Measurements from ENCODE around the gene ANO3. TPM values are rescaled to one million over a fixed set of nuclear protein-coding genes. Genes with fewer than 3 reads are reported as not detected.

ANO3 gene
- total RNA-seq, 2 donors from 2014 or later, result not detected

DNA sequence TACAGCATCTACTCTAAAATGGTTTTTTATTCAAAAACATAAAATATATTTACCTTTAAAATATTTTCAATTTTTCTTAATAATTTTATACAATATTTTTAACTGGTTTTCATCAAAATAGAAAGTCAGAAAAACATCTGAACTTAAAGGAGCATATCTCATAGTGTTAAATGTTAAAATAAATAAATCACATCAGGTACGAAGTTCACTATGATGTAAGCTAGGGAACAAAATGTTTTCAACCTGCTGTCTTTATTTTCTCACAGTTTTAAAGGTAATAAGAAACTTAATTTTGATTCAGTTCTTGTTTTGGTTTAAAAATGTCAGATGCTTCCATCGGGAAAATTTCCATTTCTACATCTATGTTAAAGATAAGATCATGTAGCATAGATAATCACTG, 142.5 kb downstream of the ANO3 start:
- Mint-ChIP-seq H3K27me3 (no peaks in the 10 kb centered on the region), H3K4me1 (no peaks in the 10 kb centered on the region), H3K36me3 (ENCODE audit: low read depth) (no peaks in the 10 kb centered on the region), H3K4me3 (no peak overlapping the region), H3K27ac (no peak overlapping the region)
- ATAC-seq (no peak), DNase-seq (no peak)
- H3K9me3 ChIP-seq (ENCODE audit: control insufficient read depth, low read length, poor library complexity, severe bottlenecking), result peaks cover 2% of the 10 kb centered on the region

DNA sequence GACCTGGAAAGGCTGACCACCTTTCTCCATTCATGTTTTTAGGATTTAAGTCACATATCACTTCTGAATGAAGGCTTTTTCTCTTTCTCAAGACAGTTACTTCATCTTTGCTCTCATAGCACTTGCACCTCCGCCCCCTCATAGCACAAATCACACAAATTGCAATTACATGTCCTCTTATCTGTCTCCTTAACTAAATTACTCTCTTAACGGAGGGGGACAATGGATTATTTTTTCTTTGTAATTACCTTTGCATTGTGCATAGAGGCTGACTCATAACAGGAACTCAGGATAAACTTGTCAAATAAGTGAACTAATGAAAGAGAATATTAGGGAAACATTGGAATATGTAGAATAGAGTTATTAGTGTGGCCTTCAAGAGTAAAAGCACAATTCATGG, 145.5 kb downstream of the ANO3 start:
- no peaks in the 10 kb centered on the region for H3K4me1 Mint-ChIP-seq
- DNase-seq (no peak), ATAC-seq (no peak)
- H3K9me3 ChIP-seq (ENCODE audit: control insufficient read depth, low read length, poor library complexity, severe bottlenecking), result peaks cover 2% of the 10 kb centered on the region
- no peaks in the 10 kb centered on the region for H3K27me3 Mint-ChIP-seq
- H3K4me3 Mint-ChIP-seq, result no peak overlapping the region
- H3K36me3 Mint-ChIP-seq (ENCODE audit: low read depth), result no peaks in the 10 kb centered on the region
- H3K27ac Mint-ChIP-seq, result no peak overlapping the region

DNA sequence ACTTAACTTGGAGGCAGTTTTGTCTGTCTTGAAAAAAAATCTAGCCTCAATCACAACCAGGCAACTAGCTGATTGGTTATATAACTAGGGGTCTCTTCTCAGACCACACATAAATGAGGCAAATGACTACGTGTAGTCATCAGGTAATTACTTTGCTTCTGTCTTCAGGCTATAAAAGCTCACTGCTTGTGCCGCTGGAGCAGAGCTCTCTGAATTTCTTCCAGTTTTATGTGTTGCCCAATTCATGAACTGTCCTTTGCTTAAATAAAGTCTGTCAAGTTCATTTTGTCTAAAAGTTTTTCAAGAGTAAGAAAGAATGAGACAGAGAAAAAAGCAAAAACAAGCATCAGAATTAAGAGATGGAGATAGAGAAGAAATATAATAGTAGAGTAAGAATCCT, 146.8 kb downstream of the ANO3 start:
- no peak for DNase-seq
- no peaks in the 10 kb centered on the region for H3K27me3 Mint-ChIP-seq
- ATAC-seq, result no peak
- H3K4me1 Mint-ChIP-seq, result no peaks in the 10 kb centered on the region
- H3K9me3 ChIP-seq (ENCODE audit: control insufficient read depth, low read length, poor library complexity, severe bottlenecking), result peaks cover 2% of the 10 kb centered on the region
- H3K36me3 Mint-ChIP-seq (ENCODE audit: low read depth), result no peaks in the 10 kb centered on the region
- H3K4me3 Mint-ChIP-seq, result no peak overlapping the region
- H3K27ac Mint-ChIP-seq, result no peak overlapping the region

DNA sequence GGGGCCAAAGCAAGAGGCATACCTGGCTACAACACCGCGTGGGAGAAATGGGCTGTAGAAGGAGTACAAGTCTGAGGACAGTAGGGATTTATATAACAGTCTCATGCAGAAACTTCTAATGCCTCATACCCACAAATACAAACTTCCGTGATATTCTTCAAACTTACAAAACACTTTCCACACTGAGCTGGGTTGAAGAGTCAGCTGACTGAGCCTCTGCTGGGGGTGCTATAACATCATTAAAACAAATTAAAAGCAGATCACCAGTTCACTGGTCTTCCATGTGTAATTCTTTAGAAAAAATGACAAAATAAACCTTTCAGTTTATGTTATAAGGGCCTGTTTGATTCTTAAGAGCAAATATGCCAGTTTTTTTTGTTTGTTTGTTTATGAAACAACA, 148.1 kb downstream of the ANO3 start:
- H3K4me3 Mint-ChIP-seq, result no peak overlapping the region
- H3K4me1 Mint-ChIP-seq, result no peaks in the 10 kb centered on the region
- H3K36me3 Mint-ChIP-seq (ENCODE audit: low read depth), result no peaks in the 10 kb centered on the region
- ATAC-seq (no peak), DNase-seq (no peak)
- no peak overlapping the region for H3K27ac Mint-ChIP-seq
- H3K27me3 Mint-ChIP-seq, result no peaks in the 10 kb centered on the region
- peaks cover 2% of the 10 kb centered on the region for H3K9me3 ChIP-seq (ENCODE audit: control insufficient read depth, low read length, poor library complexity, severe bottlenecking)

DNA sequence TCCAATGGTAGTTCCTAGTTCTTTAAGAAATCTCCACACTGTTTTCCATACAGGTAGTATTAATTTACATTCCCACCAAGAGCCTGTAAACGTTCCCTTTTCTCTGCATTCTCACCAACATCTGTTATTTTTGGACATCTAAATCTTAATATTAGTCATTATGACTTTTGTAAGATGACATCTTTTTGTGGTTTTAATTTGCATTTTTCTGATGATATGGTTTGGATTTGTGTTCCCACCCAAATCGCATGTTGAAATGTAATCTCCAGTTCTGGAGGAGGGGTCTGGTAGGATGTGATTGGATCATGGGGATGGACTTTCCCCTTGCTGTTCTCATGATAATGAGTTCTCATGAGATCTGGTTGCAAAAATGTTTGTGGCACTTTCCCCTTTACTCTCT, 151.2 kb downstream of the ANO3 start:
- no peaks in the 10 kb centered on the region for H3K9me3 ChIP-seq (ENCODE audit: control insufficient read depth, low read length, poor library complexity, severe bottlenecking)
- Mint-ChIP-seq H3K36me3 (ENCODE audit: low read depth) (no peaks in the 10 kb centered on the region), H3K27me3 (no peaks in the 10 kb centered on the region), H3K4me3 (no peak overlapping the region), H3K27ac (no peak overlapping the region), H3K4me1 (no peaks in the 10 kb centered on the region)
- DNase-seq (no peak), ATAC-seq (no peak)

DNA sequence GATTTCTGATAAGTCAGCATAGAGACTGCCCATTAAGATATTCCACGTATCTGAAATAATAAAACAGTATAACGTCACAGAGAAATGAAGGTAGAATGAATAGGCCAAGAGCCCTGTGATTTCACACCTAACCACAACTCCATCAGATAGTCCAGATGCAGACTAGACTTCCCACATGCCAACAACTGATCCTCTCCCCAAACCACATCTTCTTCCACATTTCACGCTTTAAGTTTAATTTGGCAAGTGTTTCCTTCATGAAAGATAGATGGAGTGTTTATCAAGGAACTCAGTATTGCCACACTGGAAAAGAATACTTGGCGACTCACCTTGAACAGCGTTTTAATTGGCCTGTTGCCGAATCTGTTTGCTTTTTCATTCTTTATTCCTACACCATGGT, 158.6 kb downstream of the ANO3 start:
- Mint-ChIP-seq H3K4me1 (no peaks in the 10 kb centered on the region), H3K4me3 (no peak overlapping the region), H3K36me3 (ENCODE audit: low read depth) (no peaks in the 10 kb centered on the region), H3K27ac (no peak overlapping the region), H3K27me3 (no peaks in the 10 kb centered on the region)
- no peak for DNase-seq
- ATAC-seq, result no peak
- no peaks in the 10 kb centered on the region for H3K9me3 ChIP-seq (ENCODE audit: control insufficient read depth, low read length, poor library complexity, severe bottlenecking)

DNA sequence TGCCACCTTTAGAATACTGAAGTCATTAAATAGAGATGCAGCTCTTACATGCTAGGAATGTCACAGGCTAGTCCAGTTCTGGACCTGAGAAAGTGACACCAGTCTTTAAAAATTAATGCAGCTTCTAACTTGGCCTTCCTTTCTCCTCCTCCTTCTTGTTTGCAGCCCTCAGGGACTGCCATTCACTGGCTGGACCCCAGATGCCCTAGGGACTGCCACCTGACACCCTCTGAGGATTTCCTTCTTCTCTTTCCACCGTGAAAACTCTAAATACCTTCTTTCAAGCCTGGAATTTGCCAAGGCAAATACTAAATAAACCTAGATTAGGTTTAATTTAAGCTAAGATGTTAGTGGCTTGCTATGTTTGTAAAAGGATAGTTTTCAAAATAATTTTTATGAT, 161.7 kb downstream of the ANO3 start:
- no peaks in the 10 kb centered on the region for H3K27me3 Mint-ChIP-seq
- no peaks in the 10 kb centered on the region for H3K9me3 ChIP-seq (ENCODE audit: control insufficient read depth, low read length, poor library complexity, severe bottlenecking)
- no peak for DNase-seq
- no peaks in the 10 kb centered on the region for H3K4me1 Mint-ChIP-seq
- no peak for ATAC-seq
- H3K27ac Mint-ChIP-seq, result no peak overlapping the region
- no peak overlapping the region for H3K4me3 Mint-ChIP-seq
- H3K36me3 Mint-ChIP-seq (ENCODE audit: low read depth), result no peaks in the 10 kb centered on the region

DNA sequence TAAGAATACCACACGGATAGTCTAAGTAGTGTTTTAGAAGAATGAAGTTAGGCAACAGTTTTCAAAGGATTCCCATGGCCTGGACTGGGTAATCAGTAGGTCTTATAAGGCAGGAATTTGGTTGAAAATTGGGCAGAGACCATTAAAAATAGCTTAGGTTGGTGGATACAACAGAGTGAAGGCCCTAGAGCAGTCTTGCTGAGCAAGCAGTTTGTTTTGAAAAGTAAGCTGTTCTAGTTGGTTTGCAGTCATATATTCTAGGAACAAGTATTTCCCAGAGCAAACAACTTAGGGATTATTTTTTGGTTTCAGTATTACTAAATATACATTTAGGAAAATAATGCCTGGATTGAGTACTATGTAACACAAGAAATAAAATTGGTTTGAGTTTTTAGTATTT, 175.3 kb downstream of the ANO3 start:
- no peaks in the 10 kb centered on the region for H3K36me3 Mint-ChIP-seq (ENCODE audit: low read depth)
- H3K4me3 Mint-ChIP-seq, result no peak overlapping the region
- no peaks in the 10 kb centered on the region for H3K4me1 Mint-ChIP-seq
- H3K27ac Mint-ChIP-seq, result no peak overlapping the region
- no peak for ATAC-seq
- H3K9me3 ChIP-seq (ENCODE audit: control insufficient read depth, low read length, poor library complexity, severe bottlenecking), result no peaks in the 10 kb centered on the region
- no peaks in the 10 kb centered on the region for H3K27me3 Mint-ChIP-seq
- DNase-seq, result no peak

DNA sequence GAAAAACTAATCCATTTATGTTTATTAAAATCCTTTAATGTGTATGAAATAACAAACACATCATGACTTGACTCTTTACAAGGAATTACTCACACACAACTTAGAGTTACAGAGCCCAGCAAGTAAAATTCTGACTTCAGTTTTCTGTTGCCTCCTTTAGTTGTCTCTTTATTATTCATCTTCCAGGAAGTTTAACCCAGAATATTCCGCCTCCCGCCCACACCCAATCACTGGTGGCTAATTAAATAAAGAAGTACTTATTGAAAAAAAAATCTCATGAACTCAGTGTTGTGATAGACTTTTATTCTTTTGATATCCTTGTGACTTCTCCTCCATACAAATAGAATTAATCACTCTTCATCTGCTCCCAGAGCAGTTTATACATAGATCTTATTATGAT, 178.2 kb downstream of the ANO3 start:
- Mint-ChIP-seq H3K36me3 (ENCODE audit: low read depth) (no peaks in the 10 kb centered on the region), H3K4me1 (no peaks in the 10 kb centered on the region), H3K27me3 (no peaks in the 10 kb centered on the region), H3K4me3 (no peak overlapping the region), H3K27ac (no peak overlapping the region)
- no peak for DNase-seq
- no peak for ATAC-seq
- H3K9me3 ChIP-seq (ENCODE audit: control insufficient read depth, low read length, poor library complexity, severe bottlenecking), result no peaks in the 10 kb centered on the region

DNA sequence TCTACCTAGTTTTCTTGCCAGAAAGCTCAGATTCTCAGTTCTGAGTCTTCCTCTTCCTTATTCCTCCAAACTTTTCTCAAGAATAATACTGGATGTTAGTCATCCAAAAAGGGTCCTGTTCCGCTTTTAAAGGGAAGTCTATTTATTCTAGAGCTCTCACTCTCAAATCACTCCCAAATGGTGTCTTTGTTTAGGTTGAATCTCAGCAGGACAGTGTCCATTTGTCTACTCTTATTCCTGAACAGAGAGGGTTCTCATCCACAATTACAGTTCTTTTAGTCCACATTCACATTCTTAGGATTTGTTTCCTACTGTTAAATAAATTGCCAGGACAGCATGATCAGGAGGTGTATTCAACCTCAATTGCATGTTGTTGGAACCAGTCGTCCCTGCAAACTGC, 178.8 kb downstream of the ANO3 start:
- DNase-seq (no peak), ATAC-seq (no peak)
- no peak overlapping the region for H3K4me3 Mint-ChIP-seq
- H3K27ac Mint-ChIP-seq, result no peak overlapping the region
- H3K36me3 Mint-ChIP-seq (ENCODE audit: low read depth), result no peaks in the 10 kb centered on the region
- H3K4me1 Mint-ChIP-seq, result no peaks in the 10 kb centered on the region
- H3K27me3 Mint-ChIP-seq, result no peaks in the 10 kb centered on the region
- no peaks in the 10 kb centered on the region for H3K9me3 ChIP-seq (ENCODE audit: control insufficient read depth, low read length, poor library complexity, severe bottlenecking)

DNA sequence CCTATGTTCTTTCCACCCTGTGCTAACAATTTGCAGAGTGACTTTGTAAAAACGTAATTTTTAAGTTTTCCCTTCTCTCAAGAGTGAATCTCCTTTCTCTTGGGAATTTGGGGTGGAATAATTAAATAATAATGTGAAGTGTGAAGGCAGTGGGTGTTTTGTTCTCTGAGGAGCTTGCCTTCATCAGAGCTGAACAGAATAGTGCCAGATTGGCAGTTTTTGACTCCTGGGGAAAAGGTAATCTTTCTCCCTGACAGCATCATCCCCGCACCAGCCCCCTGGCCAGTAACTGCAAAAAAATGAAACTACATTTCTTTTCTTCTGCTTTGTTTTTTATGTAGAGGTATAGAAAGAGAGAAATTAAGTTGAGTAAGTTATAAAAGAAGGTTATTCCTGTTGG, 180.3 kb downstream of the ANO3 start:
- no peak overlapping the region for H3K4me3 Mint-ChIP-seq
- no peaks in the 10 kb centered on the region for H3K36me3 Mint-ChIP-seq (ENCODE audit: low read depth)

DNA sequence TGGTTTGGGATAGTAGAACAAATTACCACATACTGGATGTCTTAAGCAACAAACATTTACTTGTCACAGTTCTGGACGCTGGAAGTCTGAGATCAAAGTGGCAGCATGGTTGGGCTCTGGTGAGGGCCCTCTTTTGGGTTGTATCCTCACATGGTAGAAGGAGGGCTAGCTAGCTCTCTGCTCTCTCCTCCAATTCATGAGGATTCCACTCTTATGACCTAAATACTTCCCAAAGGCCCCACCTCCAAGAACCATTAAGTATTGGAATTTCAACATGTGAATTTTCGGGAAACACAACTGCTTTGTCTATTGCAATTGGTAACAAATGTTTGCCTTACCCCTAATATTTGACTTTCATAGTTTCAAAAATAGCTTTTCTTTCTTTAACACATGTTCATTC, 187.5 kb downstream of the ANO3 start:
- H3K27me3 Mint-ChIP-seq, result no peaks in the 10 kb centered on the region
- H3K4me1 Mint-ChIP-seq, result no peaks in the 10 kb centered on the region
- H3K36me3 Mint-ChIP-seq (ENCODE audit: low read depth), result no peaks in the 10 kb centered on the region
- H3K27ac Mint-ChIP-seq, result no peak overlapping the region
- ATAC-seq, result no peak
- H3K4me3 Mint-ChIP-seq, result no peak overlapping the region
- no peak for DNase-seq
- no peaks in the 10 kb centered on the region for H3K9me3 ChIP-seq (ENCODE audit: control insufficient read depth, low read length, poor library complexity, severe bottlenecking)

More for the DNA sequence above, 180.3 kb downstream of the ANO3 start:
- ATAC-seq, result no peak
- no peaks in the 10 kb centered on the region for H3K9me3 ChIP-seq (ENCODE audit: control insufficient read depth, low read length, poor library complexity, severe bottlenecking)
- Mint-ChIP-seq H3K4me1 (no peaks in the 10 kb centered on the region), H3K27me3 (no peaks in the 10 kb centered on the region), H3K27ac (no peak overlapping the region)
- no peak for DNase-seq

DNA sequence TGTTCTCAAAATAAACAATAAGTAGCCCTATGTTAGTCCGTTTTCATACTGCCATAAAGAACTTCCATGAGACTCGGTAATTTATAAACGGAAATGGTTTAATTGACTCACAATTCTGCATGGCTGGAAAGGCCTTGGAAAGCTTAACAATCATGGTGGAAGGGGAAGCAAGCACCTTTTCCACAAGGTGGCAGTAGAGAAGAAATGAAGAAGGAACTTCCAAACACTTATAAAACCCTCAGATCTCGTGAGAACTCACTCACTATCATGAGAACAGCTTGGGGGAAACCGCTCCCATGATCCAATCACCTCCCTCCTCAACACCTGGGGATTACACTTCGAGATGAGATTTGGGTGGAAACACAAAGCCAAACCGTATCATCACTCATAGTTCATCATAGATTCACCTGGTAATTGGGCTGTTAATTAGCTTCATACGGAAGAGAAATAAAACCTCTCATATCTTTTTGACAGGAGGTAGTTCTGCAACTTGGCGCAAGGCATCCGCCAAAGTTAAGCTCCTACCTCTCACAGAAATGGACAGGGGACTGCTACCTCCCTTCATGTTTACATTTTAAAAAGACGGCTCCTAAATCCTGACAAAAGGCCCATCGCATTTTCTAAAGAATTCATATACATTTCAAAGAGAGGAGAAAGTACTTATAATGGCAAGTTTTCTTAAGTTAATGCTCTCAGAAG, 191.1 kb downstream of the ANO3 start:
- no peaks in the 10 kb centered on the region for H3K36me3 Mint-ChIP-seq (ENCODE audit: low read depth)
- no peaks in the 10 kb centered on the region for H3K27me3 Mint-ChIP-seq
- no peak for ATAC-seq
- no peak for DNase-seq
- no peaks in the 10 kb centered on the region for H3K9me3 ChIP-seq (ENCODE audit: control insufficient read depth, low read length, poor library complexity, severe bottlenecking)
- H3K27ac Mint-ChIP-seq, result no peak overlapping the region
- H3K4me1 Mint-ChIP-seq, result no peaks in the 10 kb centered on the region
- no peak overlapping the region for H3K4me3 Mint-ChIP-seq

DNA sequence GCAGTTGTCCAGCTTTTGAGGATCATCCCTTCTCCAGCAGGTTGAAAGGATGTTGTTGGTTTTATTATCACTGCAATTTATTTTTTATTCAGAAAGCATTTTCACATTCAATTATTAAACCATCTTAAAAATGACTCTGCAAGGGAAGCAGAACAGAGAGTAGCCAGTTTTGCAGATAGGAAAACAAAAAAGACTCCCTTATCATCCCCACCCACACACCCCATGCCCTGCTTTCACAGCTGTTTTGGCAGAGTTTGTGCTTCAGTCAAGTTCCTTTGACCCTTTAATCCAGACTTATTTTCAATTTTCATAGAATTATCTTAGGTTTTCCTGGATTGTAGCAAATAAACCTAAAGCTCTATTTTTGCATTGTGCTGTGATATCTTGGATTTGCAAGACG, 195.8 kb downstream of the ANO3 start:
- Mint-ChIP-seq H3K4me3 (no peak overlapping the region), H3K4me1 (no peaks in the 10 kb centered on the region)

More for the DNA sequence above, 195.8 kb downstream of the ANO3 start:
- no peak for ATAC-seq
- Mint-ChIP-seq H3K36me3 (ENCODE audit: low read depth) (no peaks in the 10 kb centered on the region), H3K27ac (no peak overlapping the region), H3K27me3 (no peaks in the 10 kb centered on the region)
- DNase-seq, result no peak
- H3K9me3 ChIP-seq (ENCODE audit: control insufficient read depth, low read length, poor library complexity, severe bottlenecking), result no peaks in the 10 kb centered on the region

Measured in T-helper 17 cell (primary cell).